ENCODE data around the gene SAMSN1.

Gene SAMSN1

DNA sequence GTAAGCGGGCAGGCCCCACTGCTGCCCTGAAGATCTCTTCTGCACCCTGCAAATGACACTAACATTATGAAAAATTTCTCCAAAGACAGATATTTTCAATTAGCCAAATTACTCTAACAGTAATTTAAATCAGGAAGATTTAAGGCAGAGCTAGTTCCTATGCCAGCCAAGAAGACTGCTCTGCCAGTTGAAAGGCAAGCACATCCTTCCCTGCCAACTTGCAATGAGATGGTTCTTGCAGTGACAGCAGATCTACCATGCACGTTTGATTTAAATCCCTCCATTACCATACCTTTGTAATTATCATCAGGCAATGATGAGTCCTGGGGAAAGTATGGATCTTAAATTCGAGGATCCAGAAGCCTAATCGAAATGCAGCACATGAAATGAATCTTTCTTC is 76.5 kb downstream of the SAMSN1 start:
- no peak overlapping the region for H3K27ac ChIP-seq
- TF ChIP-seq ZFX (IDR thresholded peaks at IDR 0.05): no peak

DNA sequence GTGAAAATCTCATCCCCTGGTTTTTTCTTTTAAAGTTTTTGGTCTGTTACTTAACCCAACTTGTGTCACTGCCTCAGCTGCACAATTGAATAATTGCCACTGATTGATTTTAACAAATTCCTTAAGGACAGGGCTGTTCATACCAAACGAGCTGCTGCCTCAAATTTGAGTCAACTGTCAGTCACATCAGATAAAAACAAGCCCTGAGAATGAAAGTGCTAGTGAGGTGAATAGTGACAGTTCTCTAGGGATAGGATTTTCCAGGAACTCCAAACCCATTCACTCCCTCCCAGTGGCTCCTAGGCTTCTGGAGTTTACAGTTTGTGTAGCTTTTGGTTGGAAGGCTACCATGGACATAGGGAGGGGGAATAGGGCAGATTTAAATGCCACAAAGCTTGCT is 79.4 kb downstream of the SAMSN1 start:
- TF ChIP-seq, protein P1, sequence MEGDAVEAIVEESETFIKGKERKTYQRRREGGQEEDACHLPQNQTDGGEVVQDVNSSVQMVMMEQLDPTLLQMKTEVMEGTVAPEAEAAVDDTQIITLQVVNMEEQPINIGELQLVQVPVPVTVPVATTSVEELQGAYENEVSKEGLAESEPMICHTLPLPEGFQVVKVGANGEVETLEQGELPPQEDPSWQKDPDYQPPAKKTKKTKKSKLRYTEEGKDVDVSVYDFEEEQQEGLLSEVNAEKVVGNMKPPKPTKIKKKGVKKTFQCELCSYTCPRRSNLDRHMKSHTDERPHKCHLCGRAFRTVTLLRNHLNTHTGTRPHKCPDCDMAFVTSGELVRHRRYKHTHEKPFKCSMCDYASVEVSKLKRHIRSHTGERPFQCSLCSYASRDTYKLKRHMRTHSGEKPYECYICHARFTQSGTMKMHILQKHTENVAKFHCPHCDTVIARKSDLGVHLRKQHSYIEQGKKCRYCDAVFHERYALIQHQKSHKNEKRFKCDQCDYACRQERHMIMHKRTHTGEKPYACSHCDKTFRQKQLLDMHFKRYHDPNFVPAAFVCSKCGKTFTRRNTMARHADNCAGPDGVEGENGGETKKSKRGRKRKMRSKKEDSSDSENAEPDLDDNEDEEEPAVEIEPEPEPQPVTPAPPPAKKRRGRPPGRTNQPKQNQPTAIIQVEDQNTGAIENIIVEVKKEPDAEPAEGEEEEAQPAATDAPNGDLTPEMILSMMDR (conservative IDR thresholded peaks at IDR 0.05): no peak
- no peak for TF ChIP-seq ZFX (IDR thresholded peaks at IDR 0.05)

DNA sequence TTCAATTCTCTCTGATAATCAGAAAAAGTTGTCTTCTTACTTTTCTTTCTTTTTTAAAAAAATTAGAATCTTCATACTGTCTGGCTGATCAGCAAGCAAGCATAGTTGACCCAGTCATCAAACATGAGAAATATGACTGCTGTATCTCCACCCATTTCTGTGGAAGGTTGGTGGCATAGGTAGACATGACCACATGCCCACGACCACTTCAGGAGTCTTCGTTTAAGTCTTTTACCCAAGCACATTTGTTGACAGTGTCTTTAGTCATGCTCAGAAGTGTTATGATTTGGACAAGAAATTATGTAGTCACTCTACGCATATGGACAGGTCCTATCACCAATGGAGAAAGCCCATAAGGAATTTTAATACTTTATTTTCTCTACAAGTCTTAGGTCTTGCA is 88.4 kb downstream of the SAMSN1 start:
- no peak overlapping the region for H3K27ac ChIP-seq
- TF ChIP-seq, protein P1 (conservative IDR thresholded peaks at IDR 0.05): no peak
- no peak for TF ChIP-seq ZFX (IDR thresholded peaks at IDR 0.05)

More for the DNA sequence above, 79.4 kb downstream of the SAMSN1 start:
- H3K27ac ChIP-seq: no peak overlapping the region

DNA sequence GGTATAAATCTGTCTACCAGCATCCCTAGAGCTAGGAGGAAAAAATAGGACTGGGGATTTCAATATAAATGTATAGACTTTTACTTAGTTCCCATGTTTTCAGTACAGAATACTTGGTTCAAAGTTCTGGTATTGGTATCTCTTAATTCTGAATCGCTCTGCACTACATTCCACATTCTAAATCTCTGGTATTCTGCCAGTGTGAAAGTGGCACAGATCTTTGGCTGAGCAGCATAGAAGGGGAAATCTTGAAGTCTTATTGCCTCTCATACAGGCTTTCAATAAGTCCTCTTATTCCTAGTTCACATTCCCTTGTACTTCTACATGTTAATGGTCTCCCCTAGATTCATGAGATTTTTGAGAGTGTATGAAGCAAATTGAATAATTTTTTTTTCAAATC is 89.2 kb downstream of the SAMSN1 start:
- TF ChIP-seq ZFX (IDR thresholded peaks at IDR 0.05): no peak
- TF ChIP-seq, protein P1 (conservative IDR thresholded peaks at IDR 0.05): no peak
- H3K27ac ChIP-seq: no peak overlapping the region

DNA sequence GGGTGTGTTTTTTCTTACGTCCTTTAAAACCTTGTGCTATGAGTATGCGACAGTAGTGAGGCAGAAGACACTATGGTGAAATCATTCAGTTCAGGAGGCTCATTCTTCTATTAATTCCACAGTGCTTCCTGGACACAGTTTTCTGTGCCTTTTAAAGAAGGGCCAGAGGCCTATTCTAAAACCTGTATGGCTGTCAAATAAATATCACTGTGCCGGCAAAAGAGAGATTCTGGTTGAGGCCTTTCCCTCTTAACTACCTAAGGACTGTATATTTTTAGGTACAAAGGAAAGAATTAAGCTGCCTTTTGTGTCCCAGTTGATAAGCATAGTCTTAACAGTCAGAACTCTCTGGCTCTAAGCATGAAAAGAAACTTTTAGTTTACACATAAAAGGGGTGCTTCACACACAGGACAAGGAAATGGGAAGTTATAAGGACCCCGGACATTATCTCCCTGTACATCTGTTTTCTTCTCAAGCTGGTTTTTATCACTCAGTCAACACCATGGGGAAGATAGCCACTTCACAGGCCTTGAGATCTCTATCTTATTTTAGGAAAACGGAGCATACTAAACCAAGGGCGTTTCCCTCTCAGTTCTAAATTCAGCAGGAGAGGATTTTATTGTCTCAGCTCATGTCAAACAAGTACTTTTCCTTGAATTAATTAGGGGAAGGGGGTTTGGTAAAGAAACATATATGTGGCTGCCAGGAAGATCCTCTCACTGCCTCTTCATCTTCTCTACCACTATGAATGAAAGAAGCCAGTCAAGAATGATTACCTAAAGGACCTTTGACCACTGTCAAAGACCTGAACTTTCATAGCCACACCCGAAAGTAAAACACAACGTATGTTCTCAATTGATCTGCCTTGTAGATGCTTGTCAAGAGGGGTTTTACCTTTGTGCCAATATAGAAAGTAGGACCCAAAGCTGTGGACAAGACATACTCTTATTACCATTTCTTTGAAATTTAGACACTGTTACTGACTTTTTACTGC is 91.8 kb downstream of the SAMSN1 start:
- TF ChIP-seq, protein P1 (conservative IDR thresholded peaks at IDR 0.05): no peak
- no peak for TF ChIP-seq ZFX (IDR thresholded peaks at IDR 0.05)
- H3K27ac ChIP-seq: no peak overlapping the region

DNA sequence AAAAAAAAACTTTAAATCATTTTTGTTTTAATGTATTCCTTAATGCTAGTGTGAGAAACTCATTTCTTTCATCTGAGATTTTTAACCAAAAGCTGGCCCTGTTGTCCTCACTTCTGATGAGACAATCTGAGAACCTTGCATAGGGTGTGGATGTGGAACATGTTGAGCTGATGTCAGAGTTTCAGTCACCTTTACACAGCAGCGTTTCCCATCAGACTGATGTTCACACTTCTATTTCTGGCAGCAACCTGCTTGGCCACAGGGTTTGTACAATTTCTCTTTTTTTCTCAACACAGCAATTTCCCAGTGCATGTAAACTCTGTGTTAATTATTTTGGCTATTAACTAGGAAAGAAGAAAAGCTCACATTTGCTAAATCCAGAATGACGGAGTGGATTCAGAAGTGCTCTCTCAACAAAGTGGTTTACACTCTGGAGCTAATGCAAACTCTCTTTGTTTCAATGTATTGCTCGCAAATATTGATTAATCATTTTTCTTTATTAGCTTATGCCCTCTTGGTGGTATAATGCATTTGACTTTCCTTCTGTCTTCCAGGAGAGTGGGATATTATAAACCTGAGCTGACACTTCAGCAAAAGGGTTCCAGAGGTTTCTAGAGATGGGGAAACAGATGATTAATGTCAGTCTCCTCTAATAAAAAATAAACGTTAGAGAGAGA is 92.6 kb downstream of the SAMSN1 start:
- no peak for TF ChIP-seq ZFX (IDR thresholded peaks at IDR 0.05)
- TF ChIP-seq, protein P1 (conservative IDR thresholded peaks at IDR 0.05): no peak
- H3K27ac ChIP-seq: no peak overlapping the region

DNA sequence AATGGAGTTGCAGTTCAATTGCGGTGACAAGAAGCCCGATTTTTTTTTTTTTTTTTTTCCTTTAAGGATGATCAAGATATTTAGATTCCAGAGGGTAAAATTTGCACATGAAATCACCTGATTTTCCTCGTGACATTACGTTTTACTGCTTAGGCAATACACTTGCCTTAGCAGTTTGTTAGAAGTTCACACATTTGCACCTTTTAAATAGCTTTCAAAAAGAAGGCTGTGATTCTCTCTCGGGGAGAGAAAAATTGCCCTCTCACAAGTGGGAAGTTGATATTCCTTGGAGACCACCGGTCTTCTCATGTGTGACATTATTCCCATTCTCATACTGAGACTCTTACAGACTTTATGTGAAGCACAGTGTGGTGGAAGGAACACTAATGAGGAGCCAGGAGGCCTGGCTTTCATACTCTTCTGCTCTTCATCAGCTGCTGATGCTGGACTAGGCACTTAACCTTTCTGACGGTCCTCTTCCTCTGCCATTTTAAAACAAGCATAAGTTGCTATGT is 93.3 kb downstream of the SAMSN1 start:
- no peak overlapping the region for H3K27ac ChIP-seq
- TF ChIP-seq ZFX (IDR thresholded peaks at IDR 0.05): no peak
- TF ChIP-seq, protein P1 (conservative IDR thresholded peaks at IDR 0.05): no peak

Measured in C4-2B (cell line).